Fibroblast of lung (primary cell): ENCODE results near the gene ZNF639. TPM values are rescaled to one million over a fixed set of nuclear protein-coding genes. Genes with fewer than 3 reads are reported as not detected.

Experiments
- DNase-seq, 2 donors: peaks; one replicate each; pipeline versions ENCODE4 v3.0.0 to v3.0.0-alpha.2; 2010; ENCODE audit warnings: low read depth in 2 of 2
- H2AFZ ChIP-seq: 2 replicates; pipeline ENCODE4 v1.5.1; 2012; ENCODE audit warnings: low read length, control low read depth, inconsistent platforms
- H3K27ac ChIP-seq: 2 replicates; pipeline ENCODE4 v1.5.1; 2011; ENCODE audit warnings: low read length, control low read depth; ENCODE audit not compliant: insufficient read depth
- H3K27me3 ChIP-seq: 2 replicates; pipeline ENCODE4 v1.5.1; 2011; ENCODE audit warnings: mild to moderate bottlenecking, low read length; ENCODE audit not compliant: control insufficient read depth, insufficient read depth
- H3K36me3 ChIP-seq: 2 replicates; pipeline ENCODE4 v1.5.1; 2011; ENCODE audit warnings: low read length; ENCODE audit not compliant: control insufficient read depth, insufficient read depth
- H3K4me1 ChIP-seq: 2 replicates; pipeline ENCODE4 v1.5.1; 2011; ENCODE audit warnings: low read length; ENCODE audit not compliant: control insufficient read depth, insufficient read depth; ENCODE audit errors: extremely low read depth
- H3K4me2 ChIP-seq: 2 replicates; pipeline ENCODE4 v1.5.1; 2011; ENCODE audit warnings: low read length, control low read depth; ENCODE audit not compliant: insufficient read depth; ENCODE audit errors: extremely low read depth
- H3K4me3 ChIP-seq, 4 experiments: fragments of 200-600 bp in 1 of 4; sonication (generic) in 1 of 4; replicated peaks in 1 of 4; 2 replicates each; pipeline ENCODE4 v1.5.1; 2011 to 2016; ENCODE audit warnings: low read length in 4 of 4, low read depth in 3 of 4, mild to moderate bottlenecking in 3 of 4, control low read depth in 2 of 4, inconsistent platforms in 1 of 4, mixed read lengths in 1 of 4; ENCODE audit not compliant: insufficient read depth in 1 of 4; ENCODE audit errors: control extremely low read depth in 1 of 4
- H3K79me2 ChIP-seq: 2 replicates; pipeline ENCODE4 v1.5.1; 2012; ENCODE audit warnings: mild to moderate bottlenecking, low read length, inconsistent platforms; ENCODE audit not compliant: control insufficient read depth, insufficient read depth
- H3K9ac ChIP-seq: 2 replicates; pipeline ENCODE4 v1.5.1; 2011; ENCODE audit warnings: mild to moderate bottlenecking, low read length, control low read depth; ENCODE audit not compliant: insufficient read depth
- H3K9me3 ChIP-seq: 2 replicates; pipeline ENCODE4 v1.5.1; 2012; ENCODE audit warnings: low read depth, low read length; ENCODE audit not compliant: control insufficient read depth, insufficient read depth
- H4K20me1 ChIP-seq: 2 replicates; pipeline ENCODE4 v1.5.1; 2011; ENCODE audit warnings: low read length; ENCODE audit not compliant: control insufficient read depth, insufficient read depth; ENCODE audit errors: extremely low read depth
- CTCF ChIP-seq, 2 donors: IDR thresholded peaks in 1 of 2; conservative IDR thresholded peaks in 1 of 2; 1 replicate in 1 of 2; 2 replicates in 1 of 2; pipeline ENCODE4 v1.5.1; 2011 to 2012; ENCODE audit warnings: low read length in 2 of 2, control low read depth in 1 of 2, inconsistent platforms in 1 of 2, low read depth in 1 of 2, mild to moderate bottlenecking in 1 of 2
- EZH2 ChIP-seq: IDR thresholded peaks from 2 replicates; pipeline ENCODE4 v1.5.1; 2012; ENCODE audit warnings: low read length, control low read depth, mild to moderate bottlenecking; ENCODE audit errors: missing control alignments
- polyA plus RNA-seq, 2 donors: library from polyadenylated mRNA; depleted of rRNA in 1 of 2; stranded (reverse) in 1 of 2; unstranded in 1 of 2; fragments of >200 nt; gene quantifications; 2 replicates each; pipeline ENCODE4 v1.2.1, GENCODE V29; 2011 to 2012; ENCODE audit warnings: missing spikeins in 1 of 2
- total RNA-seq: library from RNA; depleted of rRNA; stranded (reverse); fragments of >200 nt; gene quantifications from 2 replicates; pipeline ENCODE4 v1.2.1, GENCODE V29; 2014

ZNF639 gene
- total and polyA plus RNA-seq, 2 donors (not counting 1 experiment from before 2014, with no cell fraction given), result 28.4 to 41.1 TPM

- no peaks in the 10 kb centered on the region for H3K27me3 ChIP-seq
- no peak overlapping the region for H3K9ac ChIP-seq
- H2AFZ ChIP-seq, result no peak overlapping the region
- no peak for DNase-seq
- no peak overlapping the region for H3K27ac ChIP-seq
- H3K36me3 ChIP-seq, result no peaks in the 10 kb centered on the region
- no peaks in the 10 kb centered on the region for H3K79me2 ChIP-seq
- no peaks in the 10 kb centered on the region for H4K20me1 ChIP-seq
- H3K9me3 ChIP-seq, result no peaks in the 10 kb centered on the region
- no peaks in the 10 kb centered on the region for H3K4me1 ChIP-seq
- TF ChIP-seq CTCF (conservative IDR thresholded peaks at IDR 0.05 in 1 of 2, IDR thresholded peaks at IDR 0.05 in 1 of 2; ENCODE audit: low read depth in 1 of 2, low read length in 2 of 2) (no peak), EZH2 (no peak)
- H3K4me3 ChIP-seq, result no peak overlapping the region
- H3K4me2 ChIP-seq, result no peak overlapping the region
Measured at GRCh38 chr3:179308001-179308400, 14.8 kb upstream of the ZNF639 start.

- Histone ChIP-seq H3K9me3 (no peaks in the 10 kb centered on the region), H2AFZ (no peak overlapping the region), H3K9ac (no peak overlapping the region), H3K4me2 (no peak overlapping the region), H3K27me3 (no peaks in the 10 kb centered on the region), H3K36me3 (no peaks in the 10 kb centered on the region), H4K20me1 (no peaks in the 10 kb centered on the region), H3K4me3 (no peak overlapping the region), H3K79me2 (no peaks in the 10 kb centered on the region), H3K4me1 (no peaks in the 10 kb centered on the region), H3K27ac (no peak overlapping the region)
- no peak for DNase-seq
- TF ChIP-seq EZH2 (no peak), CTCF (conservative IDR thresholded peaks at IDR 0.05 in 1 of 2, IDR thresholded peaks at IDR 0.05 in 1 of 2; ENCODE audit: low read depth in 1 of 2, low read length in 2 of 2) (no peak)
Measured at GRCh38 chr3:179309225-179310078, 13.4 kb upstream of the ZNF639 start.

- H3K36me3 ChIP-seq, result no peaks in the 10 kb centered on the region
- DNase-seq, result no peak
- H3K4me2 ChIP-seq, result no peak overlapping the region
- no peaks in the 10 kb centered on the region for H3K27me3 ChIP-seq
- H3K4me3 ChIP-seq, result no peak overlapping the region
- H3K79me2 ChIP-seq, result peaks cover 8% of the 10 kb centered on the region
- no peaks in the 10 kb centered on the region for H4K20me1 ChIP-seq
- H3K27ac ChIP-seq, result no peak overlapping the region
- H2AFZ ChIP-seq, result no peak overlapping the region
- no peak for TF ChIP-seq EZH2
- no peak for TF ChIP-seq CTCF (conservative IDR thresholded peaks at IDR 0.05 in 1 of 2, IDR thresholded peaks at IDR 0.05 in 1 of 2; ENCODE audit: low read depth in 1 of 2, low read length in 2 of 2)
- H3K4me1 ChIP-seq, result peaks cover 3% of the 10 kb centered on the region
- H3K9me3 ChIP-seq, result no peaks in the 10 kb centered on the region
- H3K9ac ChIP-seq, result no peak overlapping the region
Measured at GRCh38 chr3:179318876-179319275, 4.0 kb upstream of the ZNF639 start.
